HEK293 (cell line): ENCODE measurements around the gene MRPL14.

Experiments used
- CTCF ChIA-PET: fragments of 350-600 bp; formaldehyde crosslinking; extraction: SDS; loops from one replicate; lab custom pipeline; 2021; ENCODE audit warnings: antibody characterized with exemption; lab: Yijun Ruan, JAX
- POLR2A ChIA-PET: fragments of 300-600 bp; formaldehyde crosslinking; extraction: SDS; loops from one replicate; lab custom pipeline; 2020; ENCODE audit warnings: antibody characterized with exemption, inconsistent platforms; lab: Yijun Ruan, JAX
- H3K27ac ChIP-seq: fragments of 200-500 bp; sonication (Bioruptor generic); 2 replicates; pipeline ENCODE4 v1.5.1; 2014; ENCODE audit warnings: low read depth, low read length, control low read depth, inconsistent platforms; ENCODE audit errors: extremely low read depth
- H3K36me3 ChIP-seq, 2 experiments: fragments of 200-500 bp in 1 of 2; sonication (Bioruptor generic) in 1 of 2; 1 replicate in 1 of 2; 2 replicates in 1 of 2; pipeline ENCODE4 v1.5.1; 2014 to 2017; ENCODE audit warnings: inconsistent platforms in 2 of 2, low read length in 2 of 2; ENCODE audit not compliant: control insufficient read depth in 2 of 2, insufficient read depth in 1 of 2
- H3K4me1 ChIP-seq: fragments of 200-500 bp; sonication (Bioruptor generic); 2 replicates; pipeline ENCODE4 v1.5.1; 2014; ENCODE audit warnings: mild to moderate bottlenecking, low read length, inconsistent platforms; ENCODE audit not compliant: control insufficient read depth, insufficient read depth
- H3K4me3 ChIP-seq: 2 replicates; pipeline ENCODE4 v1.5.1; 2011; ENCODE audit warnings: low read depth, mild to moderate bottlenecking, control low read depth, low read length, moderate library complexity
- H3K9me3 ChIP-seq: fragments of 200-500 bp; sonication (Bioruptor generic); 2 replicates; pipeline ENCODE4 v1.5.1; 2014; ENCODE audit warnings: low read depth, low read length, inconsistent platforms; ENCODE audit not compliant: control insufficient read depth, insufficient read depth
- GLI4 ChIP-seq: fragments of 450-650 bp; formaldehyde crosslinking; IDR thresholded peaks from 2 replicates; pipeline ENCODE4 v1.5.1; 2016; ENCODE audit warnings: missing biosample characterization, missing genetic modification characterization
- KLF7 ChIP-seq: fragments of 450-650 bp; formaldehyde crosslinking; IDR thresholded peaks from 2 replicates; pipeline ENCODE4 v1.5.1; 2016; ENCODE audit warnings: missing biosample characterization, missing genetic modification characterization, borderline replicate concordance
- MZF1 ChIP-seq: fragments of 450-650 bp; formaldehyde crosslinking; IDR thresholded peaks from 2 replicates; pipeline ENCODE4 v1.5.1; 2017; ENCODE audit warnings: missing biosample characterization, missing genetic modification characterization, borderline replicate concordance
- PRDM1 ChIP-seq: fragments of 450-650 bp; formaldehyde crosslinking; IDR thresholded peaks from 2 replicates; pipeline ENCODE4; 2016; ENCODE audit warnings: missing biosample characterization, missing genetic modification characterization
- ZBTB17 ChIP-seq: fragments of 450-650 bp; formaldehyde crosslinking; IDR thresholded peaks from 2 replicates; pipeline ENCODE4 v1.5.1; 2016; ENCODE audit warnings: missing biosample characterization, missing genetic modification characterization
- ZFP41 ChIP-seq: fragments of 450-650 bp; formaldehyde crosslinking; IDR thresholded peaks from 2 replicates; pipeline ENCODE4 v1.5.1; 2016; ENCODE audit warnings: missing biosample characterization, missing genetic modification characterization, borderline replicate concordance
- ZNF335 ChIP-seq: fragments of 450-650 bp; formaldehyde crosslinking; conservative IDR thresholded peaks from 2 replicates; pipeline ENCODE4 v1.5.1; 2016; ENCODE audit warnings: missing biosample characterization, missing genetic modification characterization
- ZNF354C ChIP-seq: fragments of 450-650 bp; formaldehyde crosslinking; IDR thresholded peaks from 2 replicates; pipeline ENCODE4 v1.5.1; 2016; ENCODE audit warnings: missing biosample characterization, missing genetic modification characterization, low read depth, borderline replicate concordance
- ZNF48 ChIP-seq: fragments of 450-650 bp; formaldehyde crosslinking; IDR thresholded peaks from 2 replicates; pipeline ENCODE4 v1.5.1; 2016; ENCODE audit warnings: missing biosample characterization, missing genetic modification characterization
- ZNF521 ChIP-seq: fragments of 450-650 bp; formaldehyde crosslinking; IDR thresholded peaks from 2 replicates; pipeline ENCODE4 v1.5.1; 2017; ENCODE audit warnings: missing biosample characterization, mild to moderate bottlenecking, missing genetic modification characterization
- ZNF555 ChIP-seq: fragments of 450-650 bp; formaldehyde crosslinking; conservative IDR thresholded peaks from 2 replicates; pipeline ENCODE4 v1.5.1; 2017; ENCODE audit warnings: missing biosample characterization, mild to moderate bottlenecking, missing genetic modification characterization, inconsistent platforms
- ZNF623 ChIP-seq: fragments of 450-650 bp; formaldehyde crosslinking; IDR thresholded peaks from 2 replicates; pipeline ENCODE4 v1.5.1; 2016; ENCODE audit warnings: missing biosample characterization, missing genetic modification characterization
- ZNF670 ChIP-seq: fragments of 450-650 bp; formaldehyde crosslinking; IDR thresholded peaks from 2 replicates; pipeline ENCODE4 v1.5.1; 2016; ENCODE audit warnings: missing biosample characterization, missing genetic modification characterization, low read depth
- TF ChIP-seq, protein P1 (sequence below): fragments of 450-650 bp; formaldehyde crosslinking; IDR thresholded peaks from 2 replicates; pipeline ENCODE4 v1.5.1; 2016; ENCODE audit warnings: missing biosample characterization, missing genetic modification characterization
- TF ChIP-seq, protein P2 (sequence below): fragments of 450-650 bp; formaldehyde crosslinking; IDR thresholded peaks from 2 replicates; pipeline ENCODE4 v1.5.1; 2016; ENCODE audit warnings: missing biosample characterization, missing genetic modification characterization
- TF ChIP-seq, protein P3 (sequence below): fragments of 450-650 bp; formaldehyde crosslinking; IDR thresholded peaks from 2 replicates; pipeline ENCODE4 v1.5.1; 2016; ENCODE audit warnings: missing biosample characterization, missing genetic modification characterization
- TF ChIP-seq, protein P4 (sequence below): fragments of 450-650 bp; formaldehyde crosslinking; IDR thresholded peaks from 2 replicates; pipeline ENCODE4 v1.5.0; 2017; ENCODE audit warnings: missing biosample characterization, missing genetic modification characterization, borderline replicate concordance

Gene MRPL14

DNA sequence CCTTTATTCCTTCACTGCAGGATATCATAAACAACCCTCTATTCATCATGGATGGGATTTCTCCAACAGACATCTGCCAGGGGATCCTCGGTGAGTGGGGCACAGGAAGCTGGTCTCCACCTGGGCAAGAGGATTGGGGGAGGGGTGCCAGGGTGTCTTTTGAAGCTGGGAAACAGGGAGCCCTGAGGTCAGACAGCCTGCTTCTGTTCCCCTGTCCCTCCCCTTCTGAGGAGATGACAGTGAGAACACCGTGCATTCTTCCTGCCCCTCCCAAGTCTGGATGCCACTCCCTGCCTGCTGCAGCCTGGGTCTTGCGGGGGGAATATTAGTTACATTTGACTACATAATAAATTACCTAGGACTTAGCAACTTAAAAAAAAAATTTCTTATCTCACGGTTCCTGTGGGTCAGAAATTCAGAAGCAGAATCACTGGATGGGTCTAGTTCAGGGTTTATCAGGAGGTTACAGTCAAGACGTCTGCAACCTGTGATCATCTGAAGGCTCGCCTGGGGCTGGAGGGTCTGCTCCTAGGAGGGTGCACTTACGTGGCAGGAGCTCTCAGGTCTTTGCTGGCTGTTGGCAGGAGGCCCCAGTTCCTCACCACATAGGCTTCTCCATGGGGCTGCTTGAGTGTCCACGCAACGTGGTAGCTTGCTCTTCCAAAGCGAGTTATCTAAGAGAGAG is 42.8 kb upstream of the MRPL14 start:
- TF ChIP-seq GLI4 (tag by site-specific recombination) (no peak), ZNF48 (tag by site-specific recombination) (no peak), ZNF335 (tag by site-specific recombination) (no peak), PRDM1 (no peak), KLF7 (tag by site-specific recombination) (no peak), ZNF521 (no peak), ZNF354C (tag by site-specific recombination) (no peak), MZF1 (no peak), ZNF623 (tag by site-specific recombination) (no peak), ZBTB17 (tag by site-specific recombination) (no peak), ZFP41 (no peak), ZNF670 (tag by site-specific recombination) (no peak), ZNF555 (tag by site-specific recombination) (no peak)
- TF ChIP-seq, protein P1, sequence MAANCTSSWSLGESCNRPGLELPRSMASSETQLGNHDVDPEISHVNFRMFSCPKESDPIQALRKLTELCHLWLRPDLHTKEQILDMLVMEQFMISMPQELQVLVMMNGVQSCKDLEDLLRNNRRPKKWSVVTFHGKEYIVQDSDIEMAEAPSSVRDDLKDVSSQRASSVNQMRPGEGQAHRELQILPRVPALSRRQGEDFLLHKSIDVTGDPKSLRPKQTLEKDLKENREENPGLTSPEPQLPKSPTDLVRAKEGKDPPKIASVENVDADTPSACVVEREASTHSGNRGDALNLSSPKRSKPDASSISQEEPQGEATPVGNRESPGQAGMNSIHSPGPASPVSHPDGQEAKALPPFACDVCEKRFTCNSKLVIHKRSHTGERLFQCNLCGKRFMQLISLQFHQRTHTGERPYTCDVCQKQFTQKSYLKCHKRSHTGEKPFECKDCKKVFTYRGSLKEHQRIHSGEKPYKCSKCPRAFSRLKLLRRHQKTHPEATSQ (tag by site-specific recombination): no peak
- TF ChIP-seq, protein P2, sequence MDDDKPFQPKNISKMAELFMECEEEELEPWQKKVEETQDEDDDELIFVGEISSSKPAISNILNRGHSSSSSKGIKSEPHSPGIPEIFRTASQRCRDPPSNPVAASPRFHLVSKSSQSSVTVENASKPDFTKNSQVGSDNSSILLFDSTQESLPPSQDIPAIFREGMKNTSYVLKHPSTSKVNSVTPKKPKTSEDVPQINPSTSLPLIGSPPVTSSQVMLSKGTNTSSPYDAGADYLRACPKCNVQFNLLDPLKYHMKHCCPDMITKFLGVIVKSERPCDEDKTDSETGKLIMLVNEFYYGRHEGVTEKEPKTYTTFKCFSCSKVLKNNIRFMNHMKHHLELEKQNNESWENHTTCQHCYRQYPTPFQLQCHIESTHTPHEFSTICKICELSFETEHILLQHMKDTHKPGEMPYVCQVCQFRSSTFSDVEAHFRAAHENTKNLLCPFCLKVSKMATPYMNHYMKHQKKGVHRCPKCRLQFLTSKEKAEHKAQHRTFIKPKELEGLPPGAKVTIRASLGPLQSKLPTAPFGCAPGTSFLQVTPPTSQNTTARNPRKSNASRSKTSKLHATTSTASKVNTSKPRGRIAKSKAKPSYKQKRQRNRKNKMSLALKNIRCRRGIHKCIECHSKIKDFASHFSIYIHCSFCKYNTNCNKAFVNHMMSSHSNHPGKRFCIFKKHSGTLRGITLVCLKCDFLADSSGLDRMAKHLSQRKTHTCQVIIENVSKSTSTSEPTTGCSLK (tag by site-specific recombination): no peak
- TF ChIP-seq, protein P3, sequence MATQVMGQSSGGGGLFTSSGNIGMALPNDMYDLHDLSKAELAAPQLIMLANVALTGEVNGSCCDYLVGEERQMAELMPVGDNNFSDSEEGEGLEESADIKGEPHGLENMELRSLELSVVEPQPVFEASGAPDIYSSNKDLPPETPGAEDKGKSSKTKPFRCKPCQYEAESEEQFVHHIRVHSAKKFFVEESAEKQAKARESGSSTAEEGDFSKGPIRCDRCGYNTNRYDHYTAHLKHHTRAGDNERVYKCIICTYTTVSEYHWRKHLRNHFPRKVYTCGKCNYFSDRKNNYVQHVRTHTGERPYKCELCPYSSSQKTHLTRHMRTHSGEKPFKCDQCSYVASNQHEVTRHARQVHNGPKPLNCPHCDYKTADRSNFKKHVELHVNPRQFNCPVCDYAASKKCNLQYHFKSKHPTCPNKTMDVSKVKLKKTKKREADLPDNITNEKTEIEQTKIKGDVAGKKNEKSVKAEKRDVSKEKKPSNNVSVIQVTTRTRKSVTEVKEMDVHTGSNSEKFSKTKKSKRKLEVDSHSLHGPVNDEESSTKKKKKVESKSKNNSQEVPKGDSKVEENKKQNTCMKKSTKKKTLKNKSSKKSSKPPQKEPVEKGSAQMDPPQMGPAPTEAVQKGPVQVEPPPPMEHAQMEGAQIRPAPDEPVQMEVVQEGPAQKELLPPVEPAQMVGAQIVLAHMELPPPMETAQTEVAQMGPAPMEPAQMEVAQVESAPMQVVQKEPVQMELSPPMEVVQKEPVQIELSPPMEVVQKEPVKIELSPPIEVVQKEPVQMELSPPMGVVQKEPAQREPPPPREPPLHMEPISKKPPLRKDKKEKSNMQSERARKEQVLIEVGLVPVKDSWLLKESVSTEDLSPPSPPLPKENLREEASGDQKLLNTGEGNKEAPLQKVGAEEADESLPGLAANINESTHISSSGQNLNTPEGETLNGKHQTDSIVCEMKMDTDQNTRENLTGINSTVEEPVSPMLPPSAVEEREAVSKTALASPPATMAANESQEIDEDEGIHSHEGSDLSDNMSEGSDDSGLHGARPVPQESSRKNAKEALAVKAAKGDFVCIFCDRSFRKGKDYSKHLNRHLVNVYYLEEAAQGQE (tag by site-specific recombination): no peak
- TF ChIP-seq, protein P4, sequence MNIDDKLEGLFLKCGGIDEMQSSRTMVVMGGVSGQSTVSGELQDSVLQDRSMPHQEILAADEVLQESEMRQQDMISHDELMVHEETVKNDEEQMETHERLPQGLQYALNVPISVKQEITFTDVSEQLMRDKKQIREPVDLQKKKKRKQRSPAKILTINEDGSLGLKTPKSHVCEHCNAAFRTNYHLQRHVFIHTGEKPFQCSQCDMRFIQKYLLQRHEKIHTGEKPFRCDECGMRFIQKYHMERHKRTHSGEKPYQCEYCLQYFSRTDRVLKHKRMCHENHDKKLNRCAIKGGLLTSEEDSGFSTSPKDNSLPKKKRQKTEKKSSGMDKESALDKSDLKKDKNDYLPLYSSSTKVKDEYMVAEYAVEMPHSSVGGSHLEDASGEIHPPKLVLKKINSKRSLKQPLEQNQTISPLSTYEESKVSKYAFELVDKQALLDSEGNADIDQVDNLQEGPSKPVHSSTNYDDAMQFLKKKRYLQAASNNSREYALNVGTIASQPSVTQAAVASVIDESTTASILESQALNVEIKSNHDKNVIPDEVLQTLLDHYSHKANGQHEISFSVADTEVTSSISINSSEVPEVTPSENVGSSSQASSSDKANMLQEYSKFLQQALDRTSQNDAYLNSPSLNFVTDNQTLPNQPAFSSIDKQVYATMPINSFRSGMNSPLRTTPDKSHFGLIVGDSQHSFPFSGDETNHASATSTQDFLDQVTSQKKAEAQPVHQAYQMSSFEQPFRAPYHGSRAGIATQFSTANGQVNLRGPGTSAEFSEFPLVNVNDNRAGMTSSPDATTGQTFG (tag by site-specific recombination): no peak
- Histone ChIP-seq H3K4me3 (no peak overlapping the region), H3K36me3 (no peaks in the 10 kb centered on the region), H3K9me3 (no peaks in the 10 kb centered on the region), H3K27ac (no peak overlapping the region), H3K4me1 (no peaks in the 10 kb centered on the region)
- ChIA-PET CTCF (interaction anchor here (0.6 to 2.8 kb wide), 7 partner anchors 12 to 87 kb away, joined by 3 to 13 read pairs (median 4); partner anchors contain the start of genes CAPN11 and SLC29A1), POLR2A (interaction anchor here (0.9 to 1.8 kb wide), 2 partner anchors 77 to 86 kb away, joined by 3 to 4 read pairs; partner anchors contain the start of gene HSP90AB1)
